ENCODE results near the gene ATXN1.
"Not testable (repeated sequence)": the region's sequence is repeated elsewhere in the genome, so short reads cannot be mapped to it uniquely, and the experiment has no call there.

Gene ATXN1

GRCh38 chr6:16274483-16274882 lies 486.8 kb downstream of the ATXN1 start:
- DNase-seq (ENCODE audit: low spot score): no peak

- DNase-seq (ENCODE audit: low spot score): no peak
These were observed 488.0 kb downstream of the ATXN1 start for GRCh38 chr6:16273256-16273655.

DNA sequence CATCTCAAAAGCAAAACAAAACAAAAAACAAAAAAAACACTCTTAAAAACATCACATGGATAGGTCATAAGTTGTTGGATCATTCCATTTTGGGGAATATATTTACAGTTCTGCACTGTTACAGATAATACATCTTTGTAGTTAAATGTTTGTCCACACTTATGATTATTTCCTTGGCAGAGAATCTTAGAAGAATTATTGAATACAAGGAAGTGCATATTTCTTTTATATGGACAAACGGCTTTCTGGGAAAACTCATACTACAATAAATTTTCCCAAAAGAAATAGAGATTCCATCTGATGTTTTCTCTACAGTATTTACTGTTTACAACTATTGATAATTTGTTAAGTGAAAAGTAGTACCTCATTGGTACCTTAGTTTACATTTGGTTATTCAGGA lies 489.1 kb downstream of the ATXN1 start:
- no peak for DNase-seq (ENCODE audit: low spot score)

GRCh38 chr6:16271428-16271827 lies 489.8 kb downstream of the ATXN1 start:
- no peak for DNase-seq (ENCODE audit: low spot score)

DNA sequence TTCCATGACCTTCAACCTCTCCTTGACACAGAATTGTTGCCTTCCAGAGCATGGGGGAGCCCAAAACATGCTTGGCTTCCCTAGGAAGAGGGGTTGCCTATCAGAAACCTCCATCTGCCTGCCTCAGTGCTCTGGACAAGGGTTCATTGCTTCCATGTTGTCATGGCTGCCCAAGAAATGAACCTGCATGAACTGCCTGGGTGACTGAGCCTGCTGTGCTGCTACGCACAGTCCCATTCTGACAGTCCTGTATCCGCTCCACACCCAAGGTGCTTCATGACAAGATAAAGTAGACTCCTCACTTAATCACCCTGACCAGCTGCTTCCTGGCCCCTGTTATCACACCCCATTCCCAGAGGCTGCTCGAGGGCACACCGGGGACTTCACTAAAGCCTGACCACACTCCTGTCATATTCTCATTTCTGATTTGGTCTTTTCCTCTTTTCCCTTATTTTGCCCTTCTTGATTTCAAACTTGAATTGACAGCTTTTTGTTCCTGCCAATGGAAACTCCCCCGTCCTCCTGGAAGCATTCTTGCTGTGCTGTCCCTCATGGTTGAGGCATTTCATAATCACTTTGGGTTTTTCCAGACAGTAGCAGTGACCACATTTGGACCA lies 491.0 kb downstream of the ATXN1 start:
- no peak for DNase-seq (ENCODE audit: low spot score)

DNA sequence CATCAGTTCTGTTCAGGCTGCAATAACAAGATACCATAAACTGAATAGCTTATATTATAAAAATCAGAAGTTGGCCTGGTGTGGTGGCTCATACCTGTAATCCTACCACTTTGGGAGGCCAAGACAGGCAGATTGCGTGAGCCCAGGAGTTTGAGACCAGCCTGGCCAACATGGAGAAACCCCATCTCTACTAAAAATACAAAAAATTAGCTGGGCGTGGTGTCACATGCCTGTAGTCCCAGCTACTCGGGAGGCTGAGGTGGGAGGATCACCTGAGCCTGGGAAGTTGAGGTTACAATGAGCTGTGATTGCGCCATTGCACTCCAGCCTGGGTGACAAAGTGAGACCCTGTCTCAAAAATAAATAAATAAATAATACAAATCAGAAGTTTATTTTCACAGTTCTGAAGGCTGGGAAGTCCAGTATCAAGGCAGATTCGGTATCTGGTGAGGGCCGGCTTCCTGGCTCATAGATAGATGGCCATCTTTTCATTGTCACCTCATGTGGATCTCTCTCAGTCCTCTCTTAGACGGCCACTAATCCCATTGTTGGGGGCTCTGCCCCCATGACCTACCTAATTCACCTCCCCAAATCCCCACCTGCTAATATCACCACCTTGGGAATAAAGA lies 491.7 kb downstream of the ATXN1 start:
- not testable (repeated sequence) for DNase-seq (ENCODE audit: low spot score)

DNA sequence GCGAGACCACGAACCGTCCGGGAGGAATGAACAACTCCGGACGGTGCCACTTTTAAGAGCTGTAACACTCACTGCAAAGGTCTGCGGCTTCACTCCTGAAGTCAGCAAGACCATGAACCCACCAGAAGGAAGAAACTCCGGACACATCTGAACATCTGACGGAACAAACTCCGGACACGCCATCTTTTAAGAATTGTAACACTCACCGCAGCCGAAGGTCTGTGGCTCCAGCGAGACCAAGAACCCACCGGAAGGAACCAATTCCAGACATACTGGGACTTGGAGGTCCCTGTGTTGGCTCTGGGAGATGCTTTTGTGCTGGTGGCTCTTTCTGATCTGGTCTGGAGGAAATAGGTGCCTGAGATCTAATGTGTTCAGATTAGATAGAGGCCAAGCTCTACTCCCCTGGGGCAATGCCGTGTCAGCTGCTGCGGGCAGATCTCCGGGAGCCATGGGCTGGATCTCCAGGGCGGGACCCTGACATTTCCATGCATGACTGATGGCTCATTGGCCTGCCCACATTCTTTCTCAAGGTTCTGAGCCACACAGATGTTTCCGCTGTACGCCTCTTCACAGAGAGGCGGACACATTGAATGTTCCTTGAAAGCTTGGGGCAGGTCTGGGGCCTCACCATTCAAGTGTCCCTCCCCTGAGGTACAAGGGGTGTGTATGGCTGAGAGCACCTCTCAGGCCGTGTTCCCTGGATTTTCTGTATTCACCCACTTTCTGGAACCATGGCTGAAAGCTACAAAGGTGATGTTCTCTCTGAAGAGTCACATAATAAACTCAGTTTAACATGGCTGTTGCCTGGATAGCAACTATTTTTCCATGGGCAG lies 493.6 kb downstream of the ATXN1 start:
- no peak for DNase-seq (ENCODE audit: low spot score)

DNA sequence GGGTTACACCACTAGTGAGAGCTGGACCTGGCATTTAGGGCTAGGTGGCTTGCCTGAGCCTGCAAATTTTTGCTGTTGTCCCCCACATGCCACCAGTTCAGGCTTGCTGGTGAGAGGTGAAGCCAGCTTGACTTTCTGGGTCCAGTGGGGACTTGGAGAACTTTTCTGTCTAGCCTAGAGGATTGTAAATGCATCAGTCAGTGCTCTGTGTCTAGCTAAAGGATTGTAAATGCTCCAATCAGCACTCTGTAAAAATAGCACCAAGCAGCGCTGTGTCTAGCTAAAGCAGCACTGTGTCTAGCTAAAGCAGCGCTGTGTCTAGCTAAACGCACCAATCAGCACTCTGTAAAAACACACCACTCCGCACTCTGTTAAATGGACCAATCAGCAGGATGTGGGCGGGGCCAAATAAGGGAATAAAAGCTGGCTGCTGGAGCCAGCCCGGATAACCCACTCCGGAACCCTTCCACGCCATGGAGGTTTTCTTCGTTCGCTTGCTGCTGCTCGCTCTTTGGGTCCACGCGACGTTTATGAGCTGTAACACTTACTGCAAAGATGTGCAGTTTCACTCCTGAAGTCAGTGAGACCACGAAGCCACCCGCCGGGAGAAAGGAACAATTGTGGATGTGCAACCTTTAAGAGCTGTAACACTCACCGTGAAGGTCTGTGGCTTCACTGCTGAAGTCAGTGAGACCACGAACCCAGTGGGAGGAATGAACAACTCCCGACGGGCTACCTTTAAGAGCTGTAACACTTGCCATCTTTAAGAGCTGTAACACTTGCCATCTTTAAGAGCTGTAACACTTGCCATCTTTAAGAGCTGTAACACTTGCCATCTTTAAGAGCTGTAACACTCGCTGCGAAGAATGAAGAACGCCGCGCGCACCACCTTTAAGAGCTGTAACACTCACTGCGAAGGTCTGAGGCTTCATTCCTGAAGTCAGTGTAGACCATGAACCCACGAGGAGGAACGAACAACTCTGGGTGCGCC lies 495.6 kb downstream of the ATXN1 start:
- no peak for DNase-seq (ENCODE audit: low spot score)

GRCh38 chr6:16264785-16265184 lies 496.5 kb downstream of the ATXN1 start:
- no peak for DNase-seq (ENCODE audit: low spot score)

DNA sequence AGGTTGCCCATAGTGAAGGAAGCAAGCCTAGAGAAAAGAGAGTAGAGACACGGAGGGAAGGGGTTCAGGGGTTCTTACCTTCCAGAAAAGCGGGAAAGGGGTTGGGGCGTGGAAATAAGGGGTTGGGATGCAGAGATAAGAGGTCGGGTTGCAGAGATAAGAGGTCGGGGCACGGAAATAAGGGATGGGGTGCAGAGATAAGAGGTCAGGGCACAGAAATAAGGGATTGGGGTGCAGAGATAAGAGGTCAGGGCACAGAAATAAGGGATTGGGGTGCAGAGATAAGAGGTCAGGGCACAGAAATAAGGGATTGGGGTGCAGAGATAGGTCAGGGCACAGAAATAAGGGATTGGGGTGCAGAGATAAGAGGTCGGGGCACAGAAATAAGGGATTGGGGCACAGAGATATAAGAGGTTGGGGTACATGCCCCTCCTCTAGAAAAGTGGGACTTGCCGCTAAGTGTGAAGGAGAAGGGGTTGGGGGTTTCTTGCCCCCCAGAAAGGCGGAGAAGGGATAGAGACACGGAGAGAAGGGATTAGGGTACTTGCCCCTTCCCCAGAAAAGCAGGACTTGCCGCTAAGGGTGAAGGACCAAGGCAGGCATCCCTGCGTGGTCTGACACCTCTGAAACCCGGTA lies 497.7 kb downstream of the ATXN1 start:
- not testable (repeated sequence) for DNase-seq (ENCODE audit: low spot score)

GRCh38 chr6:16262773-16263172 lies 498.5 kb downstream of the ATXN1 start:
- DNase-seq (ENCODE audit: low spot score): not testable (repeated sequence)

GRCh38 chr6:16260602-16261001 lies 500.7 kb downstream of the ATXN1 start:
- DNase-seq (ENCODE audit: low spot score): not testable (repeated sequence)

DNA sequence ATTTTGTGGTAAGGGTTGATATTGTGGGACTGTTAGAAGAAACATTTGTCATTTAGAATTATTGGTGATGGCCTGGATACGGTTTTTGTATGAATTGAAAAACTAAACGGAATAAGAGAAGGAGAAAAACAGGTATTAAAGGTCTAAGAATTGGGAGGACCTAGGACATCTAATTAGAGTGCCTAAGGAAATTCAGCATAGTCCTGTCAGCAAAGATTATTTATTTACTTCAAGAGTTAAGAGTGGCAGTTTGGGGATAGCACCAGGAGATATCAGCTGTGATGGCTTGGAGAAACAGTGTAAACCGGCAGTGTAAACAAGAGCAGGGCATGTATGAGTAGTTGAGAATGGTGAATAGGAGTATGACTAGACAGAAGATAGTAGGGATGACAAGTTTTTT lies 501.7 kb downstream of the ATXN1 start:
- not testable (repeated sequence) for DNase-seq (ENCODE audit: low spot score)

DNA sequence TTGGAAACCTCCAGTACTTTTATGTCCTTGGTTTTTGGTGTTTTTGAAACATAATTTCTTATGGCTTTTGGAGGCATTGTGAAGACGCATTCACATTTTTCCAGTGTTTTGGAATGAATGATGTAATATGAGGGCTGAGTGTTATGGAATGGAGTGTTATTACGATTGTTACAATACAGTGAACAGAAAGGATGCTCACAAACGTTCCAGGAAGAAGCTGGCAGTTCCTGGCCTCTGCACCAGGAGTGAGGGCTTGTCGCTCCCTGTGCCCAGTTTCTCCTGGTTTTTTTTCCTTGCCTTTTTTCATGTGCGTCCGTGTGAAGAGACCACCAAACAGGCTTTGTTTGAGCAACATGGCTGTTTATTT lies 502.6 kb downstream of the ATXN1 start:
- DNase-seq (ENCODE audit: low spot score): no peak

- DNase-seq (ENCODE audit: low spot score): peak; percentile 66
These were observed 503.1 kb downstream of the ATXN1 start for GRCh38 chr6:16257999-16258708.

GRCh38 chr6:16256781-16257180 lies 504.5 kb downstream of the ATXN1 start:
- DNase-seq (ENCODE audit: low spot score): no peak

GRCh38 chr6:16254535-16254934 lies 506.7 kb downstream of the ATXN1 start:
- DNase-seq (ENCODE audit: low spot score): no peak

- no peak for DNase-seq (ENCODE audit: low spot score)
These were observed 507.7 kb downstream of the ATXN1 start for GRCh38 chr6:16253399-16254144.

- DNase-seq (ENCODE audit: low spot score): no peak
These were observed 508.5 kb downstream of the ATXN1 start for GRCh38 chr6:16252686-16253299.

DNA sequence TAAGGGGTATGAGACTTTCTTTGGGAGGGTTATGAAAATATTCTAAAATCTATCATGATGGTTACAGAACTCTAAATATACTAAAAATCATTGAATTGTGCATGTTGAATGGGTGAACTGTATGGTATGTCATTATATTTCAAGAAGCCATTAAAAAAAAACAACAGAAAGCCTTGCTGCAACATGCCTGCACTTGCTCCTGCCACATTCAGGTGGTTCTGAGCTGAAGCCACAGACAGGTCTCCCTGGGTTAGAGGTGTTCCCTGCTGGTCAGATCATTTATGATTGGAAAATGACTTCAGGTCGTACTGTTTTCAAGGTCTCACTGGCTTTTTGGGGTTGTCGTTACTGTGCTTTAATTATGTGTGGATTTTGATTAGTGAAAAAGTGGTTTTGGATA lies 509.6 kb downstream of the ATXN1 start:
- no peak for DNase-seq (ENCODE audit: low spot score)
